Thyroid gland (tissue), 4 donors: ENCODE data around the gene ERCC6L2. TPM values are rescaled to one million over a fixed set of nuclear protein-coding genes. Genes with fewer than 3 reads are reported as not detected.

Experiments
- DNase-seq, 2 donors: peaks; one replicate each; pipeline ENCODE4 v3.0.0-alpha.2; 2019
- H3K27ac ChIP-seq, 3 donors: fragments of 200-600 bp; sonication (generic); 1 replicate in 2 of 3; 2 replicates in 1 of 3; pipeline ENCODE4 v1.5.1; 2016 to 2019; ENCODE audit warnings: mild to moderate bottlenecking in 1 of 3, moderate library complexity in 1 of 3
- H3K27me3 ChIP-seq: fragments of 200-600 bp; sonication (generic); one replicate; pipeline ENCODE4 v1.5.1; 2019
- H3K36me3 ChIP-seq, 2 donors: fragments of 200-600 bp; sonication (generic); one replicate each; pipeline ENCODE4 v1.5.1; 2016 to 2019
- H3K4me1 ChIP-seq, 2 donors: fragments of 200-600 bp; sonication (generic); one replicate each; pipeline ENCODE4 v1.5.1; 2017 to 2019
- H3K4me3 ChIP-seq, 3 donors: fragments of 200-600 bp; sonication (generic); replicated peaks in 1 of 3; 1 replicate in 2 of 3; 2 replicates in 1 of 3; pipeline ENCODE4 v1.5.1; 2016; ENCODE audit warnings: mild to moderate bottlenecking in 1 of 3
- H3K9me3 ChIP-seq: fragments of 200-600 bp; sonication (generic); one replicate; pipeline ENCODE4 v1.5.1; 2017
- POLR2A ChIP-seq, 2 donors: fragments of 450-650 bp; IDR thresholded peaks; one replicate each; pipeline ENCODE4 v1.6.1; 2017; ENCODE audit warnings: antibody characterized with exemption in 2 of 2, mild to moderate bottlenecking in 2 of 2, moderate library complexity in 1 of 2
- WGBS, 2 donors: methylation state at CpG; one replicate each; pipeline ENCODE4 v1.1.5; 2017; 5-methylcytosine and 5-hydroxymethylcytosine counted together
- intact Hi-C: fragments of 100-400 bp; cut with DNase I; formaldehyde crosslinking; loops from one replicate; pipeline ENCODE4 v1.15.1; 2023
- total RNA-seq, 4 donors: library from RNA; depleted of rRNA; stranded (reverse); fragments of >200 nt; gene quantifications; one replicate each; pipeline ENCODE4 v1.2.3, GENCODE V29; 2016
- TF ChIP-seq, protein P1 (sequence below), 6 experiments: fragments of 200-600 bp in 3 of 6; fragments of 450-650 bp in 3 of 6; sonication (generic) in 3 of 6; IDR thresholded peaks; one replicate each; pipeline ENCODE4 v1.5.1; 2016 to 2019; ENCODE audit warnings: antibody characterized with exemption in 6 of 6, mild to moderate bottlenecking in 2 of 6, inconsistent platforms in 1 of 6, moderate library complexity in 1 of 6

The ERCC6L2 gene
- total RNA-seq, 4 donors from 2014 or later: 90.6 to 130 (median 95.3) TPM

- H3K27me3 ChIP-seq: no peaks in the 10 kb centered on the region
- H3K4me1 ChIP-seq: peaks cover 0 to 4% of the 10 kb centered on the region in 2 donors
- intact Hi-C loops: no loop called here
- no peak for DNase-seq
- no peak overlapping the region for H3K4me3 ChIP-seq
- H3K36me3 ChIP-seq: peaks cover 7 to 11% of the 10 kb centered on the region in 2 donors
- H3K9me3 ChIP-seq: no peaks in the 10 kb centered on the region
- H3K27ac ChIP-seq: no peak overlapping the region
- TF ChIP-seq, protein P1, sequence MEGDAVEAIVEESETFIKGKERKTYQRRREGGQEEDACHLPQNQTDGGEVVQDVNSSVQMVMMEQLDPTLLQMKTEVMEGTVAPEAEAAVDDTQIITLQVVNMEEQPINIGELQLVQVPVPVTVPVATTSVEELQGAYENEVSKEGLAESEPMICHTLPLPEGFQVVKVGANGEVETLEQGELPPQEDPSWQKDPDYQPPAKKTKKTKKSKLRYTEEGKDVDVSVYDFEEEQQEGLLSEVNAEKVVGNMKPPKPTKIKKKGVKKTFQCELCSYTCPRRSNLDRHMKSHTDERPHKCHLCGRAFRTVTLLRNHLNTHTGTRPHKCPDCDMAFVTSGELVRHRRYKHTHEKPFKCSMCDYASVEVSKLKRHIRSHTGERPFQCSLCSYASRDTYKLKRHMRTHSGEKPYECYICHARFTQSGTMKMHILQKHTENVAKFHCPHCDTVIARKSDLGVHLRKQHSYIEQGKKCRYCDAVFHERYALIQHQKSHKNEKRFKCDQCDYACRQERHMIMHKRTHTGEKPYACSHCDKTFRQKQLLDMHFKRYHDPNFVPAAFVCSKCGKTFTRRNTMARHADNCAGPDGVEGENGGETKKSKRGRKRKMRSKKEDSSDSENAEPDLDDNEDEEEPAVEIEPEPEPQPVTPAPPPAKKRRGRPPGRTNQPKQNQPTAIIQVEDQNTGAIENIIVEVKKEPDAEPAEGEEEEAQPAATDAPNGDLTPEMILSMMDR (IDR thresholded peaks at IDR 0.05): no peak
- TF ChIP-seq POLR2A (IDR thresholded peaks at IDR 0.05): no peak
These were observed 94.8 kb downstream of the ERCC6L2 start for GRCh38 chr9:95970317-95970716.

DNA sequence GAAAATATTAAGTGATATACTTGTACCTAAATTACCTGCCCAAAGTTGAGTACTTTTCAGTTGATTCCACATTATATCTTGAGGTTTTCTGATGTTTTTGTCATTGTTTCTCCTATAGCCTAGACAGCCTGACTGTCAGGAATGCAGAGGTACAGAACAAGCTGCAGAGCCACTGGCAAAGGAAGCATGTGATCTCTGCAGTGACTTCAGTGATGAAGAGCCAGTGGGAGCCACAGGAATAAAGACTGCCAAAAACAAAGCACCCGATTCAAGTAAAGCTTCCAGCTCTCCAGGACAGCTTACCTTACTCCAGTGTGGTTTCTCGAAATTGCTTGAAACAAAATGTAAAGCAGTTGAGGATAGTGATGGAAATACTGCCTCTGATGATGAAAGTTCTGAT is 96.3 kb downstream of the ERCC6L2 start:
- intact Hi-C loops: no loop called here
- H3K27ac ChIP-seq: no peak overlapping the region
- 76 to 85% methylated on average over 2 of the region's 2 CpGs for WGBS, 2 donors
- H3K4me3 ChIP-seq: no peak overlapping the region
- no peaks in the 10 kb centered on the region for H3K27me3 ChIP-seq
- TF ChIP-seq, protein P1 (IDR thresholded peaks at IDR 0.05): no peak
- no peak for TF ChIP-seq POLR2A (IDR thresholded peaks at IDR 0.05)
- H3K4me1 ChIP-seq: no peaks in the 10 kb centered on the region
- H3K9me3 ChIP-seq: no peaks in the 10 kb centered on the region
- no peak for DNase-seq
- H3K36me3 ChIP-seq: peaks cover 7 to 11% of the 10 kb centered on the region in 2 donors

DNA sequence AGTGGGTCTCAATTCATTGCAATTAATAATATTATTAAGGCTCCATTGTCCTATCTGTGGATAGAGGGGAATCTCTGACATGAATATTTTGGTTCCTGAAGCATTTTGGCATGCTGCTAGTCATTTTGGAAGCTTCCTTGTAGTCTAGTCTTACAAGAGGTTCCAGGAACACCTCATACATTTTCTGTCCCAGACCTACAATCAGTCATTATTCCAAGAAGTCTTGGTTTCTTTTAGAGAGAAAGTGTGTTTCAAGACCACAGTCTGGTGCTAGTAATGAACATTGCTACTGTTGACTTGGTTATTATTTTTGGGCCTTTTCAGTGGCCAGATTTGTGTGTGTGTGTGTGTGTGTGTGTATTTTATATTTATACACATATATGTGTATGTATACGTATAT is 98.9 kb downstream of the ERCC6L2 start:
- no peaks in the 10 kb centered on the region for H3K9me3 ChIP-seq
- intact Hi-C loops: no loop called here
- 97 to 100% methylated on average over 1 of the region's 1 CpG for WGBS, 2 donors
- H3K36me3 ChIP-seq: peaks cover 10 to 11% of the 10 kb centered on the region in 2 donors
- TF ChIP-seq POLR2A (IDR thresholded peaks at IDR 0.05): no peak
- TF ChIP-seq, protein P1 (IDR thresholded peaks at IDR 0.05): no peak
- no peak overlapping the region for H3K27ac ChIP-seq
- DNase-seq: no peak
- H3K4me3 ChIP-seq: no peak overlapping the region
- no peaks in the 10 kb centered on the region for H3K27me3 ChIP-seq
- peaks cover 0 to 4% of the 10 kb centered on the region in 2 donors for H3K4me1 ChIP-seq

GRCh38 chr9:95977371-95977770 is 101.9 kb downstream of the ERCC6L2 start:
- whole genome bisulfite sequencing, 2 donors: 85 to 86% methylated on average over 1 of the region's 1 CpG

DNA sequence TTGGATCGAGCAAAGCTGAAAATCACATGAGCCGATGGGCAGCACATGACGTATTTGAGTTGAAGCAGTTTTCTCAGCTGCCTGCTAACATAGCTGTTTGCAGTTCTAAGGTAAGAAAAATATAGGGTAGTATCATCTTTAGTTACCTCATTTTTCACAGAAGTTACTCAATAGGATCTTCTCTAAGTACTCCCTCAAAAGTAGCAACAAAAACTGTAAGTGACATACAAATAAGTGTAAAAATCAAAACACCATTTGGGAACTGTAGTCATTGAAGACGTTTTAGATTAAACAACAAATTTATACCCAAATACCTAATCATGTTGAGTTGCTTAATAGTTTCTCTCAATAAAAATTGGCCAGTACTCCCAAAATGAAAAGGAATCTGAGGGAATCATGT is 102.6 kb downstream of the ERCC6L2 start:
- 94 to 95% methylated on average over 4 of the region's 4 CpGs for WGBS, 2 donors
- intact Hi-C loops: no loop called here
- TF ChIP-seq POLR2A (IDR thresholded peaks at IDR 0.05): no peak
- TF ChIP-seq, protein P1 (IDR thresholded peaks at IDR 0.05): no peak

More at GRCh38 chr9:95977371-95977770, 101.9 kb downstream of the ERCC6L2 start:
- no peak for DNase-seq
- Histone ChIP-seq H3K27ac (no peak overlapping the region), H3K27me3 (no peaks in the 10 kb centered on the region), H3K4me3 (no peak overlapping the region), H3K4me1 (peaks cover 0 to 4% of the 10 kb centered on the region in 2 donors), H3K36me3 (peaks cover 3 to 7% of the 10 kb centered on the region in 2 donors), H3K9me3 (no peaks in the 10 kb centered on the region)
- TF ChIP-seq, protein P1 (IDR thresholded peaks at IDR 0.05): no peak
- no peak for TF ChIP-seq POLR2A (IDR thresholded peaks at IDR 0.05)
- intact Hi-C loops: no loop called here

More for the DNA sequence above, 102.6 kb downstream of the ERCC6L2 start:
- H3K4me3 ChIP-seq: no peak overlapping the region
- no peak for DNase-seq
- no peak overlapping the region for H3K27ac ChIP-seq
- peaks cover 2 to 3% of the 10 kb centered on the region in 2 donors for H3K36me3 ChIP-seq
- H3K27me3 ChIP-seq: no peaks in the 10 kb centered on the region
- H3K9me3 ChIP-seq: no peaks in the 10 kb centered on the region
- H3K4me1 ChIP-seq: peaks cover 0 to 4% of the 10 kb centered on the region in 2 donors
